Measurements from ENCODE around the gene HTR2C. TPM values are rescaled to one million over a fixed set of nuclear protein-coding genes. Genes with fewer than 3 reads are reported as not detected.
"Not testable (repeated sequence)": the region's sequence is repeated elsewhere in the genome, so short reads cannot be mapped to it uniquely, and the experiment has no call there.

HTR2C gene
- total RNA-seq, 1 donor from 2014 or later, result 0.07 TPM

DNA sequence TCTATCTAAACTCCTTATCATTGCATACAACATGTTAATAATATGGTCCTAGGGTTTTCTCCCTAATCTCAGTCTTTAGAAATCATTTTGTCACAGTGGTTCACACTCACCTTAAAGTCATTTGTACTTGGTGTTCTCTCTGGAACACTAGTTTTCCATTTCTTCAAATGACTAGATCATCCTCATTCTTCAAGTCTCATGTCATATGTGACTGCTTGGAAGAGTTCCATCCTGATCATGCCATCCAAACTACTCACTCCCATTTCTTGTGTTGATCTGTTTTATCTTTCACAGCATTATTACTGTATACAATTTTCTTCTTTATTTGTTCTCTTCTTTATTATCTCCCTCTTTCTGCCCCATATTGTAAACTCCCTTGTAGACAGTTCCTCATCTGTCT lies 66.5 kb downstream of the HTR2C start:
- Mint-ChIP-seq H3K27ac (no peak overlapping the region), H3K4me3 (ENCODE audit: low read depth) (no peak overlapping the region), H3K4me1 (ENCODE audit: low read depth) (no peaks in the 10 kb centered on the region), H3K27me3 (no peaks in the 10 kb centered on the region), H3K9me3 (ENCODE audit: low read depth) (no peaks in the 10 kb centered on the region), H3K36me3 (ENCODE audit: insufficient read depth) (no peaks in the 10 kb centered on the region)
- DNase-seq (ENCODE audit: low spot score, unreplicated experiment), result no peak
- TF ChIP-seq, protein P1, sequence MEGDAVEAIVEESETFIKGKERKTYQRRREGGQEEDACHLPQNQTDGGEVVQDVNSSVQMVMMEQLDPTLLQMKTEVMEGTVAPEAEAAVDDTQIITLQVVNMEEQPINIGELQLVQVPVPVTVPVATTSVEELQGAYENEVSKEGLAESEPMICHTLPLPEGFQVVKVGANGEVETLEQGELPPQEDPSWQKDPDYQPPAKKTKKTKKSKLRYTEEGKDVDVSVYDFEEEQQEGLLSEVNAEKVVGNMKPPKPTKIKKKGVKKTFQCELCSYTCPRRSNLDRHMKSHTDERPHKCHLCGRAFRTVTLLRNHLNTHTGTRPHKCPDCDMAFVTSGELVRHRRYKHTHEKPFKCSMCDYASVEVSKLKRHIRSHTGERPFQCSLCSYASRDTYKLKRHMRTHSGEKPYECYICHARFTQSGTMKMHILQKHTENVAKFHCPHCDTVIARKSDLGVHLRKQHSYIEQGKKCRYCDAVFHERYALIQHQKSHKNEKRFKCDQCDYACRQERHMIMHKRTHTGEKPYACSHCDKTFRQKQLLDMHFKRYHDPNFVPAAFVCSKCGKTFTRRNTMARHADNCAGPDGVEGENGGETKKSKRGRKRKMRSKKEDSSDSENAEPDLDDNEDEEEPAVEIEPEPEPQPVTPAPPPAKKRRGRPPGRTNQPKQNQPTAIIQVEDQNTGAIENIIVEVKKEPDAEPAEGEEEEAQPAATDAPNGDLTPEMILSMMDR (IDR thresholded peaks at IDR 0.05; ENCODE audit: unreplicated experiment), result no peak

DNA sequence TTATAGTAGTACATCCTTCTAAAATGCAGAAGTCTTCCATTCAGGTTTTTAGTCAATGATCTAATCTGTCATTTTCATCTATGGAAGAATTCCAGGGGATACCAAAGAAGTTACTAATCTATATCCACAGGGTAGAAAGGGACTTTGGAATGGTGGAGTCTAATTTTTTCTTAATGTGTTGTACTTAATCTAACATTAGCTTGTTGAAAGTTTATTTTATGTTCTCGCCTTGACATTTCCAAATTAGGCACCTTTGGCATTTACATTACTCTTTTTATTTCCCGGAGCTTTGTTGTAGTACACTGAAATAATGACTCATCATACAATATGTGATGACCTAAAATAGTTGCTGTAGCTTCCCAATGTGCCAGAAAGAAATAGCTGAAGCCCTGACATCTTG lies 91.5 kb downstream of the HTR2C start:
- no peaks in the 10 kb centered on the region for H3K9me3 Mint-ChIP-seq (ENCODE audit: low read depth)
- TF ChIP-seq, protein P1 (IDR thresholded peaks at IDR 0.05; ENCODE audit: unreplicated experiment), result no peak
- H3K36me3 Mint-ChIP-seq (ENCODE audit: insufficient read depth), result no peaks in the 10 kb centered on the region
- H3K4me1 Mint-ChIP-seq (ENCODE audit: low read depth), result no peaks in the 10 kb centered on the region
- no peak overlapping the region for H3K4me3 Mint-ChIP-seq (ENCODE audit: low read depth)
- DNase-seq (ENCODE audit: low spot score, unreplicated experiment), result no peak
- no peak overlapping the region for H3K27ac Mint-ChIP-seq
- H3K27me3 Mint-ChIP-seq, result no peaks in the 10 kb centered on the region

DNA sequence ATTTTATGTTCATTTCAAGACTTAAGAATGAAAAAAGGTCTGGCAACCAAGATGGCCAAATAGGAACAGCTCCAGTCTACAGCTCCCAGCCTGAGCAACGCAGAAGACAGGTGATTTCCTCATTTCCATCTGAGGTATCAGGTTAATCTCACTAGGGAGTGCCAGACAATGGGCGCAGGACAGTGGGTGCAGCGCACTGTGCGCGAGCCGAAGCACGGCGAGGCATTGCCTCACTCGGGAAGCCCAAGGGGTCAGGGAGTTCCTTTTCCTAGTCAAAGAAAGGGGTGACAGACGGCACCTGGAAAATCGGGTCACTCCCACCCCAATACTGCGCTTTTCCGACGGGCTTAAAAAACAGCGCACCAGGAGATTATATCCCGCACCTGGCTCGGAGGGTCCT lies 116.6 kb downstream of the HTR2C start:
- not testable (repeated sequence) for H3K4me3 Mint-ChIP-seq (ENCODE audit: low read depth); DNase-seq (ENCODE audit: low spot score, unreplicated experiment); H3K27ac Mint-ChIP-seq; H3K4me1 Mint-ChIP-seq (ENCODE audit: low read depth); H3K27me3 Mint-ChIP-seq; H3K9me3 Mint-ChIP-seq (ENCODE audit: low read depth); H3K36me3 Mint-ChIP-seq (ENCODE audit: insufficient read depth)

DNA sequence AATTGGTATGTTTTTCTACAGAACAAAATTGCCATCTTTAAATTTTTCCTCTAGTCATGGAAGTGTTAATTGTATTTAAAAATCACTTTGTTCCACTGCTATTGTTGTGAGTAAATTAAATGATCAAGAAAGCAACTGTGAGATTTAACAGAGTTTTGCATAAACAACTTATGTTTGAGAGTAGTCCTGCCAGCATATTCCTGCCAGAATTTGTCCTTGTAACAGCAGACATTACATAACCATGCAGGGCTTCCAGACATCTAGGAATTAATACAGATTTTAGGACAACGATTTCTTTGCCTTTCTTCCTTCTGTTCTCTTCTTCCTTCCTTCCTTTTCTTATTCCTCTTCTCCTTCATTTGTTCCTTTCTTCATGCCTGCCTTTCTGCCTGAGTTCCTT lies 125.5 kb downstream of the HTR2C start:
- no peak for DNase-seq (ENCODE audit: low spot score, unreplicated experiment)
- H3K27ac Mint-ChIP-seq, result no peak overlapping the region
- no peaks in the 10 kb centered on the region for H3K36me3 Mint-ChIP-seq (ENCODE audit: insufficient read depth)
- no peaks in the 10 kb centered on the region for H3K9me3 Mint-ChIP-seq (ENCODE audit: low read depth)
- H3K27me3 Mint-ChIP-seq, result no peaks in the 10 kb centered on the region
- H3K4me3 Mint-ChIP-seq (ENCODE audit: low read depth), result no peak overlapping the region
- no peaks in the 10 kb centered on the region for H3K4me1 Mint-ChIP-seq (ENCODE audit: low read depth)
- TF ChIP-seq, protein P1 (IDR thresholded peaks at IDR 0.05; ENCODE audit: unreplicated experiment), result no peak

DNA sequence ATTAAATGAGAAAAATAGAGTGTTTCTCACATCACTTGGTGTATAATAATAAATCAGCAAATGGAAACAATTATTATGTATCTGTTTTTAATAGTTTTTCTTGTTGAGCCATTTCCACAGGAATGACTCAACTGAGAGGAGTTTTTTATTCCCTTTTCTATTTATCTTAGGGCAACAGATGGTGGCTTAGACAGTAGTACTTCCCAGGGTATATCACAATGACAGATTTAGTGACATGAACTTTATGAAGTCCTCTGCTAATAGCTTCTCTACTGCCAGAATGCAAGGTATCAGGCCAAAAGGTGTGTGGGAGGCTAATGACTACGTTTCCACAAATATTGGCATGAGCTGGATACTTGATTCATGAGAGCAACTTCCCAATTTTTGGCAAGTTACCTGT lies 126.7 kb downstream of the HTR2C start:
- Mint-ChIP-seq H3K9me3 (ENCODE audit: low read depth) (no peaks in the 10 kb centered on the region), H3K4me1 (ENCODE audit: low read depth) (no peaks in the 10 kb centered on the region), H3K4me3 (ENCODE audit: low read depth) (no peak overlapping the region), H3K36me3 (ENCODE audit: insufficient read depth) (no peaks in the 10 kb centered on the region), H3K27ac (no peak overlapping the region), H3K27me3 (no peaks in the 10 kb centered on the region)
- no peak for DNase-seq (ENCODE audit: low spot score, unreplicated experiment)
- TF ChIP-seq, protein P1 (IDR thresholded peaks at IDR 0.05; ENCODE audit: unreplicated experiment), result no peak

DNA sequence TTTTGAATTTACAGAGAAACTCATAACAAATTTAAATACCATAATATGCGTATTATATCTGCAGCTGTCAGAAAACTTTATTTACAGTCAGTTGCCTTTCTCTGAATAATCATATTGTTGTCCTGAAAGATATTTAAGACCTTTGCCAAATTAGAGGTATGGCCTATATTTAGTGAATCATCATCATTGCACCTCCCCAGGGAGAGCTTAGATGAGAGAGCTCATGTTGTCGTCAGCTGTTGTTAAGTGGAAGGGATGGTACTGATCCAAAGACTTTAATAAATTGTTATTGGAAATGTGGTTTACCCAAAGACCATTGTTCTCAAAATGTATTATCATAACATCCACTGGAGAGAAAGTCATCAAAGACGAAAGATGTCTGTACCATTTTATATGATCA lies 128.6 kb downstream of the HTR2C start:
- Mint-ChIP-seq H3K36me3 (ENCODE audit: insufficient read depth) (no peaks in the 10 kb centered on the region), H3K9me3 (ENCODE audit: low read depth) (no peaks in the 10 kb centered on the region), H3K4me3 (ENCODE audit: low read depth) (no peak overlapping the region), H3K4me1 (ENCODE audit: low read depth) (no peaks in the 10 kb centered on the region), H3K27ac (no peak overlapping the region), H3K27me3 (no peaks in the 10 kb centered on the region)
- TF ChIP-seq, protein P1 (IDR thresholded peaks at IDR 0.05; ENCODE audit: unreplicated experiment), result no peak
- DNase-seq (ENCODE audit: low spot score, unreplicated experiment), result no peak

Data from progenitor cell of endocrine pancreas (in vitro differentiated cells).